ENCODE measurements around the gene MYDGF. TPM values are rescaled to one million over a fixed set of nuclear protein-coding genes. Genes with fewer than 3 reads are reported as not detected.

MYDGF gene
- total RNA-seq, 1 experiment from 2014 or later, result 426 TPM

- no peak overlapping the region for H2AFZ ChIP-seq (ENCODE audit: low read length)
- H4K20me1 ChIP-seq (ENCODE audit: low read length), result no peaks in the 10 kb centered on the region
- BruUV-seq (replicated peaks), result no TSS peak
- DNase-seq (no peak), ATAC-seq (no peak)
- H3K9ac ChIP-seq (ENCODE audit: low read length), result no peak overlapping the region
- TF ChIP-seq EZH2 (IDR thresholded peaks at IDR 0.05; ENCODE audit: low read length, unreplicated experiment) (no peak), EZH2phosphoT487 (IDR thresholded peaks at IDR 0.05; ENCODE audit: borderline replicate concordance, low read length) (no peak), CTCF (conservative IDR thresholded peaks at IDR 0.05; ENCODE audit: low read depth, low read length) (no peak)
- no peaks in the 10 kb centered on the region for H3F3A ChIP-seq (ENCODE audit: low read length, unreplicated experiment)
- H3K9me2 ChIP-seq (replicated peaks; ENCODE audit: low read length), result no peaks in the 10 kb centered on the region
- H3K9me3 ChIP-seq (ENCODE audit: low read length), result no peaks in the 10 kb centered on the region
- no peak overlapping the region for H3K4me2 ChIP-seq (ENCODE audit: low read length)
- H3K27ac ChIP-seq (ENCODE audit: low read length), result no peak overlapping the region
- ChIA-PET CTCF (no interaction called here), POLR2A (ENCODE audit: unreplicated experiment) (no interaction called here)
- H3K4me3 ChIP-seq (ENCODE audit: low read length), result no peak overlapping the region
- H3K27me3 ChIP-seq (ENCODE audit: low read length), result no peaks in the 10 kb centered on the region
- H3K79me2 ChIP-seq (ENCODE audit: low read length), result no peaks in the 10 kb centered on the region
- H3K4me1 ChIP-seq (ENCODE audit: insufficient read depth, low read length), result no peaks in the 10 kb centered on the region
- peaks cover 52% of the 10 kb centered on the region; the same call in 1 of the 2 replicates for H3K36me3 ChIP-seq (ENCODE audit: low read depth, low read length)
- intact Hi-C loops (cut with micrococcal nuclease), result no loop called here
Measured at GRCh38 chr19:4686700-4687099, 16.6 kb upstream of the MYDGF start.

GRCh38 chr19:4684312-4685095 lies 14.4 kb upstream of the MYDGF start:
- H3K9me3 ChIP-seq (ENCODE audit: low read length), result no peaks in the 10 kb centered on the region
- DNase-seq (no peak), ATAC-seq (no peak)
- no peaks in the 10 kb centered on the region for H3F3A ChIP-seq (ENCODE audit: low read length, unreplicated experiment)
- no peak overlapping the region for H3K4me3 ChIP-seq (ENCODE audit: low read length)
- no peak overlapping the region for H3K9ac ChIP-seq (ENCODE audit: low read length)
- ChIA-PET POLR2A (ENCODE audit: unreplicated experiment) (no interaction called here), CTCF (no interaction called here)
- intact Hi-C loops (cut with micrococcal nuclease), result no loop called here
- no peak overlapping the region for H2AFZ ChIP-seq (ENCODE audit: low read length)
- H3K79me2 ChIP-seq (ENCODE audit: low read length), result no peaks in the 10 kb centered on the region
- no peaks in the 10 kb centered on the region for H3K27me3 ChIP-seq (ENCODE audit: low read length)
- TF ChIP-seq EZH2phosphoT487 (IDR thresholded peaks at IDR 0.05; ENCODE audit: borderline replicate concordance, low read length) (no peak), EZH2 (IDR thresholded peaks at IDR 0.05; ENCODE audit: low read length, unreplicated experiment) (no peak), CTCF (conservative IDR thresholded peaks at IDR 0.05; ENCODE audit: low read depth, low read length) (no peak)
- H3K4me2 ChIP-seq (ENCODE audit: low read length), result no peak overlapping the region
- no peak overlapping the region for H3K27ac ChIP-seq (ENCODE audit: low read length)
- H3K9me2 ChIP-seq (replicated peaks; ENCODE audit: low read length), result no peaks in the 10 kb centered on the region
- H3K4me1 ChIP-seq (ENCODE audit: insufficient read depth, low read length), result no peaks in the 10 kb centered on the region
- H4K20me1 ChIP-seq (ENCODE audit: low read length), result no peaks in the 10 kb centered on the region
- BruUV-seq (replicated peaks), result no TSS peak
- peaks cover 37% of the 10 kb centered on the region; the same call in 1 of the 2 replicates for H3K36me3 ChIP-seq (ENCODE audit: low read depth, low read length)

Measured in PC-3 (cell line).